Activated CD4-positive, alpha-beta memory T cell treated with anti-CD3 and anti-CD28 coated beads, Interleukin-2, amount 10 ng/mL, durations not matched to agents 7 days and 5 days (primary cell): ENCODE data around the gene KLHL41. TPM values are rescaled to one million over a fixed set of nuclear protein-coding genes. Genes with fewer than 3 reads are reported as not detected.
"Not testable (repeated sequence)": the region's sequence is repeated elsewhere in the genome, so short reads cannot be mapped to it uniquely, and the experiment has no call there.

Experiments
- CTCF ChIA-PET: fragments of 350-600 bp; sonication (Branson Sonifier 250); formaldehyde crosslinking; loops from one replicate; lab custom pipeline; 2021; ENCODE audit warnings: antibody characterized with exemption, inconsistent platforms; lab: Charles Lee
- POLR2A ChIA-PET: fragments of 350-600 bp; sonication (Branson Sonifier 250); formaldehyde crosslinking; loops from one replicate; lab custom pipeline; 2021; ENCODE audit warnings: antibody characterized with exemption; lab: Charles Lee
- DNase-seq: peaks from one replicate; pipeline ENCODE4 v3.0.0-alpha.2; 2020
- H3K27ac Mint-ChIP-seq: one replicate; pipeline ENCODE4 v1.8.0; 2021; ENCODE audit warnings: mild to moderate bottlenecking, mixed read lengths
- H3K27me3 Mint-ChIP-seq: one replicate; pipeline ENCODE4 v1.8.0; 2021; ENCODE audit warnings: mixed read lengths
- H3K36me3 Mint-ChIP-seq: one replicate; pipeline ENCODE4 v1.8.0; 2021; ENCODE audit warnings: low read depth, mixed read lengths
- H3K4me1 Mint-ChIP-seq: one replicate; pipeline ENCODE4 v1.8.0; 2021; ENCODE audit warnings: mixed read lengths
- H3K4me3 Mint-ChIP-seq: one replicate; pipeline ENCODE4 v1.8.0; 2021; ENCODE audit warnings: mild to moderate bottlenecking, mixed read lengths
- H3K9me3 Mint-ChIP-seq: one replicate; pipeline ENCODE4 v1.8.0; 2021; ENCODE audit warnings: mixed read lengths
- total RNA-seq, 2 experiments: library from RNA; stranded (reverse); gene quantifications; one replicate each; pipeline ENCODE4 v1.2.3, GENCODE V29; 2021

Gene KLHL41
- total RNA-seq, 2 experiments from 2014 or later: not detected

DNA sequence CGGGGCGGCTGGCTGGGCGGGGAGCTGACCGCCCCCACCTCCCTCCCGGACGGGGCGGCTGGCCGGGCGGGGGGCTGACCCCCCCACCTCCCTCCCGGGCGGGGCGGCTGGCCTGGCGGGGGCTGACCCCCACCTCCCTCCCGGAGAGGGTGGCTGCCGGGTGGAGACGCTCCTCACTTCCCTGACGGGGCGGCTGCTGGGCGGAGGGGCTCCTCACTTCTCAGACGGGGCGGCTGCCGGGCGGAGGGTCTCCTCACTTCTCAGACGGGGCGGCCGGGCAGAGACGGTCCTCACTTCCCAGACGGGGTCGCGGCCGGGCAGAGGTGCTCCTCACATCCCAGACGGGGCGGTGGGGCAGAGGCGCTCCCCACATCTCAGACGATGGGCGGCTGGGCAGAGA lies 65.8 kb downstream of the KLHL41 start:
- CTCF ChIA-PET, POLR2A ChIA-PET, H3K9me3 Mint-ChIP-seq, H3K27ac Mint-ChIP-seq, H3K27me3 Mint-ChIP-seq, H3K4me3 Mint-ChIP-seq, DNase-seq: not testable (repeated sequence)
- peaks cover 23% of the 10 kb centered on the region for H3K4me1 Mint-ChIP-seq
- peaks cover 12% of the 10 kb centered on the region for H3K36me3 Mint-ChIP-seq

Other genes with a start within 250 kb of the KLHL41 start
- under 1 TPM; 0.25 to 0.28 TPM for gene LRP2, start 147.2 kb upstream of the KLHL41 start, total RNA-seq
- gene BBS5, start 30.2 kb upstream of the KLHL41 start, total RNA-seq: 1 to 10 TPM in 1 of 2 experiments, under 1 TPM in 1; 0.90 to 1.1 TPM
- 10 to 100 TPM; 35.4 to 36.2 TPM for gene FASTKD1, start 64.2 kb downstream of the KLHL41 start, total RNA-seq
- 10 to 100 TPM; 48.8 to 49.6 TPM for gene PPIG, start 74.6 kb downstream of the KLHL41 start, total RNA-seq
- not detected for gene CFAP210, start 184.7 kb downstream of the KLHL41 start, total RNA-seq
- gene PHOSPHO2, start 184.8 kb downstream of the KLHL41 start, total RNA-seq: 1 to 10 TPM; 2.8 to 3.4 TPM
- 1 to 10 TPM; 2.3 to 2.8 TPM for gene KLHL23, start 224.1 kb downstream of the KLHL41 start, total RNA-seq